ENCODE results near the gene C8G. TPM values are rescaled to one million over a fixed set of nuclear protein-coding genes. Genes with fewer than 3 reads are reported as not detected.

C8G gene
- total RNA-seq, 2 experiments from 2014 or later, result 0.85 to 1.8 TPM

GRCh38 chr9:136953771-136954269 lies 8.8 kb downstream of the C8G start:
- Mint-ChIP-seq H3K4me1 (peaks cover 11% of the 10 kb centered on the region), H3K27ac (no peak overlapping the region), H3K9me3 (peaks cover 7% of the 10 kb centered on the region), H3K27me3 (no peaks in the 10 kb centered on the region), H3K36me3 (ENCODE audit: low read depth) (peaks cover 7% of the 10 kb centered on the region), H3K4me3 (no peak overlapping the region)
- CTCF ChIA-PET, result interaction anchor here (0.7 to 1.7 kb wide), 4 partner anchors 9 to 82 kb away, joined by 3 to 4 read pairs (median 4); partner anchors contain the start of genes C8G and FBXW5
- POLR2A ChIA-PET, result interaction anchor here (0.7 kb wide), 1 partner anchor 73 kb away, joined by 3 read pairs; no protein-coding TSS in a partner anchor
- DNase-seq, result no peak

GRCh38 chr9:136954270-136955083 lies 9.4 kb downstream of the C8G start:
- H3K27ac Mint-ChIP-seq, result no peak overlapping the region
- ChIA-PET POLR2A (interaction anchor here (0.7 kb wide), 1 partner anchor 73 kb away, joined by 3 read pairs; no protein-coding TSS in a partner anchor), CTCF (interaction anchor here (0.7 to 1.6 kb wide), 3 partner anchors 10 to 81 kb away, joined by 3 to 4 read pairs (median 3); partner anchors contain the start of genes C8G and FBXW5)
- DNase-seq, result no peak
- H3K4me1 Mint-ChIP-seq, result peaks cover 12% of the 10 kb centered on the region
- peaks cover 7% of the 10 kb centered on the region for H3K36me3 Mint-ChIP-seq (ENCODE audit: low read depth)
- no peak overlapping the region for H3K4me3 Mint-ChIP-seq
- H3K27me3 Mint-ChIP-seq, result no peaks in the 10 kb centered on the region
- peaks cover 7% of the 10 kb centered on the region for H3K9me3 Mint-ChIP-seq

DNA sequence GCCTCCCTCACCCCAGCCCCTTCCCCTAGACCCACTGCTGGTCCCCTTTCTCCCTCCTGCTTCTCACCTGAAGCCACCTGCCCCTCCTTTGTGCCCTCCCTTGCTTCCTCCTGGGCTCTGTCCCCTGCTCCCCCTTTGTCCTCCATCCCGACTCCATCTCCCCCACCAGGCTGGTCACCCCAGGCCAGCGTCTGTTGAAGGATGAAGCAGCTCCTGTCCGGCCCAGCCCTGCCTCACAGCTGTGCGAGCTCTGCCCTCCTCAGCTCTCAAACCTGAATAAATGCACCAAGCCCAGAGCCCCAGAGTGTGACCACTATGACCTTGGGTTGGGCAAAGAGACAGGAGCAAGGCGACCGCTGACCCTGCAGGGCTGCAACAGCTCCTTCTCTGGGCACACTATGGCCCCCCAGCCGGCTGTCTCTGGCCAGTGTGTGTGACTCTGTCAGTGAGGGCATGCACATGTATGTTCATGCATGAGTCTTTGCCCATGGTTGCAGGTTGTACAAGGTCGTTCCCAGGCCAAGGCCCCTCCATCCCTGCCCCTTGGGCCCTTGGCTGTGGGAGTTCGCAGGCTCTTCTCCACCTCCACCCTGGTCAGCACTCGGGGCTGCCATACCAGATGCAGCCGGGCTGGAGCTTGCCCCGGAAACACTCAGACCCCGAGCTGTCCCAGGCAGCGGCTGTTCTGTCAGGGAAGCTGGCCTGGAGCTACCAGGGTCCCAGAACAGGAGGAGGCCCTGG lies 10.3 kb downstream of the C8G start:
- no peak for DNase-seq
- Mint-ChIP-seq H3K27ac (peak overlapping the region; percentile 36), H3K9me3 (peaks cover 7% of the 10 kb centered on the region), H3K27me3 (no peaks in the 10 kb centered on the region), H3K4me3 (no peak overlapping the region), H3K4me1 (peaks cover 13% of the 10 kb centered on the region), H3K36me3 (ENCODE audit: low read depth) (peaks cover 7% of the 10 kb centered on the region)
- ChIA-PET POLR2A (no interaction called here), CTCF (interaction anchor here (1.4 kb wide), 1 partner anchor 75 kb away, joined by 3 read pairs; no protein-coding TSS in a partner anchor)

- no peak for DNase-seq
- POLR2A ChIA-PET, result no interaction called here
- H3K27ac Mint-ChIP-seq, result no peak overlapping the region
- peaks cover 7% of the 10 kb centered on the region for H3K9me3 Mint-ChIP-seq
- H3K36me3 Mint-ChIP-seq (ENCODE audit: low read depth), result peaks cover 7% of the 10 kb centered on the region
- H3K4me1 Mint-ChIP-seq, result peaks cover 17% of the 10 kb centered on the region
- H3K4me3 Mint-ChIP-seq, result no peak overlapping the region
- H3K27me3 Mint-ChIP-seq, result no peaks in the 10 kb centered on the region
- CTCF ChIA-PET, result no interaction called here
Measured at GRCh38 chr9:136955943-136956335, 10.9 kb downstream of the C8G start.

- H3K27me3 Mint-ChIP-seq, result no peaks in the 10 kb centered on the region
- no peak overlapping the region for H3K4me3 Mint-ChIP-seq
- peaks cover 7% of the 10 kb centered on the region for H3K36me3 Mint-ChIP-seq (ENCODE audit: low read depth)
- DNase-seq, result no peak
- ChIA-PET CTCF (no interaction called here), POLR2A (no interaction called here)
- H3K9me3 Mint-ChIP-seq, result peaks cover 7% of the 10 kb centered on the region
- peaks cover 19% of the 10 kb centered on the region for H3K4me1 Mint-ChIP-seq
- H3K27ac Mint-ChIP-seq, result peak overlapping the region; percentile 1
Measured at GRCh38 chr9:136956604-136957003, 11.6 kb downstream of the C8G start.

GRCh38 chr9:136957461-136957860 lies 12.4 kb downstream of the C8G start:
- no peak overlapping the region for H3K27ac Mint-ChIP-seq
- H3K36me3 Mint-ChIP-seq (ENCODE audit: low read depth), result peaks cover 7% of the 10 kb centered on the region
- peaks cover 19% of the 10 kb centered on the region for H3K4me1 Mint-ChIP-seq
- DNase-seq, result no peak
- H3K9me3 Mint-ChIP-seq, result peaks cover 7% of the 10 kb centered on the region
- H3K27me3 Mint-ChIP-seq, result no peaks in the 10 kb centered on the region
- ChIA-PET CTCF (no interaction called here), POLR2A (no interaction called here)
- no peak overlapping the region for H3K4me3 Mint-ChIP-seq

DNA sequence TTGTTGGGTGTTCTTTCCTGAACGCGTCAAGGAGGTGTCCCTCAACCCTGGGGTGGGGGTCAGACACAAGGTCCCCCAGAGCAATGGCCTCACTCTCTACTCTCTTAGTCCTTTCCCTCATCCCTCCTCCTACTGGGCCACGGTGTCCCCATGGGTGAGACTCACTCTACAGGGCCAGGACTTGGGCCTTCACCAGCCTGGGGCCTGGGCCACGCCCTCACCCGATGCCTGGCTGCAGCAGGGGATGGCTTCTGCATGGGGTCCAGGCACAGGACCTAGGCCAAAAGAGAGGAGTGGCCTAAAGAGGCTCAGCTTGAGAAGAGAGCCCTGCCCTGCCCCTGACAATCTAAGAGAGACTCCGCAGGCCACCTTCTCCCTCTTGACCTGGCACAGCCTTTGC lies 12.9 kb downstream of the C8G start:
- H3K36me3 Mint-ChIP-seq (ENCODE audit: low read depth), result peaks cover 7% of the 10 kb centered on the region

GRCh38 chr9:136958473-136958872 lies 13.4 kb downstream of the C8G start:
- H3K27ac Mint-ChIP-seq, result no peak overlapping the region
- CTCF ChIA-PET, result no interaction called here
- H3K27me3 Mint-ChIP-seq, result no peaks in the 10 kb centered on the region
- POLR2A ChIA-PET, result no interaction called here
- no peak overlapping the region for H3K4me3 Mint-ChIP-seq
- H3K9me3 Mint-ChIP-seq, result peaks cover 7% of the 10 kb centered on the region
- no peak for DNase-seq
- peaks cover 7% of the 10 kb centered on the region for H3K36me3 Mint-ChIP-seq (ENCODE audit: low read depth)
- H3K4me1 Mint-ChIP-seq, result peaks cover 27% of the 10 kb centered on the region

More for the DNA sequence above, 12.9 kb downstream of the C8G start:
- Mint-ChIP-seq H3K27ac (peak overlapping the region; percentile 50), H3K4me1 (peaks cover 21% of the 10 kb centered on the region), H3K4me3 (no peak overlapping the region), H3K9me3 (peaks cover 7% of the 10 kb centered on the region), H3K27me3 (no peaks in the 10 kb centered on the region)
- no peak for DNase-seq
- CTCF ChIA-PET, result no interaction called here
- POLR2A ChIA-PET, result no interaction called here

DNA sequence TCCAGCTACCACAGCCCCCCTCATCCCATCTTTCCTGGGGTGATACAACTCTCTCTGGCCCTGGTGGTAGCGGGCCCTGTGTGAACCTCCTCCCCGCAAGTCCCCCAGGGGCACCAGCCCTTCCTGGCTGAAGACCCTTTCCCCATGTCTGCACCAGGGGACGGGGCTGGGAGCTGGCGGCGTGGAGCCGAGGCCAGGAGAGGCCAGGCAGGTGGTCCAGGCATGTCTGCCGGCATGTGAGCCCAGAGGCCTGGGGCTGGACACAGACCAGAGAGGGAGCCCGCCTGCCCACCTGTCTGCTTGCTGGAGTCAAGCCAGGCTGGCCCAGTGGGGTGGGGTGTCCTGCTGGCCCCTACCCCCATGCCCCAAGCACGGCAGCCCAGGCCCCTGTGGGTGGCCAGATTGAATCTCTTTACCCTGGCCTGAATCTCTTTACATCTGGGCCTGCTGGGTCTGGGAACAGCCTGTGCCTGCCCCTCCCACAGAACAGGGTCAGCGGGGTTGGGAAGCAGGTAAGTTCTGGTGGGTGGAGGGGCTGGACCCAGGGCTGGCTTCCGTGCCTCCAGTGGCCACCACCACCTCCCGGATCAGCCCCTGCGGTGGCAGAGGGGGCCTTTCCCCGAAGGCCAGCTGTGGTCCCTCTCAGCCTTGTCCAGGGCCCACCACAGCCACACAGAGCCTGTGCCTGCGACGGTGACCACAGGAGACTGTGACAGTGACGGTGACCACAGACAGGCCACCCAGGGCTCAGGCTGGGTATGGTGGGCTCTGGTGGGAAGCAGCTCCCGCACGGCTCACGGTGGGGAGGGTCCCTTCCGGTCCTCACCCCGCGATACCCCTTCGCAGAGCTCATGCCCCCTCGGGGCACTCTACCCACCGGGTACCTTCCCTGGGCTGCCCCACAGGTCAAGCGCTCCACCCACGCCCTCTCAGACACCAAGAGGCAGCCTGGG lies 14.1 kb downstream of the C8G start:
- H3K4me1 Mint-ChIP-seq, result peaks cover 28% of the 10 kb centered on the region
- peak overlapping the region; percentile 46 for H3K27ac Mint-ChIP-seq
- POLR2A ChIA-PET, result no interaction called here

GRCh38 chr9:136960212-136960937 lies 15.3 kb downstream of the C8G start:
- peaks cover 7% of the 10 kb centered on the region for H3K9me3 Mint-ChIP-seq

More for the DNA sequence above, 14.1 kb downstream of the C8G start:
- Mint-ChIP-seq H3K4me3 (no peak overlapping the region), H3K36me3 (ENCODE audit: low read depth) (peaks cover 7% of the 10 kb centered on the region), H3K27me3 (no peaks in the 10 kb centered on the region), H3K9me3 (peaks cover 7% of the 10 kb centered on the region)
- no peak for DNase-seq
- CTCF ChIA-PET, result interaction anchor here (1.2 kb wide), 1 partner anchor 70 kb away, joined by 4 read pairs; no protein-coding TSS in a partner anchor

DNA sequence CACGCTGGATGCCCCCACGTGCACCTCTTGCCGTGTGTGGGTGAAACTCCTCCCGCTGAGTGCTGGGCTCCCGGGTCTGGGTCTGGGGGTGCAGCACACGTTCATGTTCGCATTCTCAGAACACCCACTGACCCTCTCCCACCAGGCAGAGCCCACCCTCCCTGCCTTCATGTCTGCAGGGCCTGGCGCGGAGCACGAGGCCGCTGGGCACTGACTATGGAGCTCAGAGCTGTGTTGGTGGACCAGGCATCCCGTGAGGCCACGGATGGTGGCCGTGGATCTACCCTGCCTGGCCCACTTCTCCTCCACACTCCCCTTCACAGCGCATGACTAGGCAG lies 15.9 kb downstream of the C8G start:
- Mint-ChIP-seq H3K36me3 (ENCODE audit: low read depth) (peaks cover 7% of the 10 kb centered on the region), H3K4me1 (peaks cover 42% of the 10 kb centered on the region), H3K27ac (peak overlapping the region; percentile 41), H3K27me3 (peaks cover 3% of the 10 kb centered on the region), H3K9me3 (peaks cover 7% of the 10 kb centered on the region), H3K4me3 (no peak overlapping the region)
- ChIA-PET CTCF (interaction anchor here (0.5 to 0.9 kb wide), 3 partner anchors 13 to 135 kb away, joined by 3 to 4 read pairs (median 3); no protein-coding TSS in a partner anchor), POLR2A (no interaction called here)
- DNase-seq, result no peak

More at GRCh38 chr9:136960212-136960937, 15.3 kb downstream of the C8G start:
- H3K4me3 Mint-ChIP-seq, result peak overlapping the region; percentile 41
- H3K27ac Mint-ChIP-seq, result peak overlapping the region; percentile 94
- peak; percentile 61 for DNase-seq
- peaks cover 7% of the 10 kb centered on the region for H3K36me3 Mint-ChIP-seq (ENCODE audit: low read depth)
- no peaks in the 10 kb centered on the region for H3K27me3 Mint-ChIP-seq
- H3K4me1 Mint-ChIP-seq, result peaks cover 37% of the 10 kb centered on the region
- POLR2A ChIA-PET, result no interaction called here
- CTCF ChIA-PET, result interaction anchor here (0.5 to 1.2 kb wide), 4 partner anchors 13 to 134 kb away, joined by 3 to 4 read pairs (median 4); no protein-coding TSS in a partner anchor

All from activated CD4-positive, alpha-beta T cell treated with anti-CD3 and anti-CD28 coated beads, Interleukin-2, amount 10 ng/mL, durations not matched to agents 7 days and 5 days (primary cell).